GM20000 (cell line): ENCODE measurements around the gene ADCY1.

Experiments used
- DNase-seq: peaks from one replicate; pipeline ENCODE4 v3.0.0; 2012; ENCODE audit warnings: low spot score
- TF ChIP-seq, protein P1 (sequence below): IDR thresholded peaks from 2 replicates; pipeline ENCODE4 v1.5.1; 2012; ENCODE audit warnings: mild to moderate bottlenecking, control low read depth; ENCODE audit errors: extremely low read depth, missing control alignments

Gene ADCY1

DNA sequence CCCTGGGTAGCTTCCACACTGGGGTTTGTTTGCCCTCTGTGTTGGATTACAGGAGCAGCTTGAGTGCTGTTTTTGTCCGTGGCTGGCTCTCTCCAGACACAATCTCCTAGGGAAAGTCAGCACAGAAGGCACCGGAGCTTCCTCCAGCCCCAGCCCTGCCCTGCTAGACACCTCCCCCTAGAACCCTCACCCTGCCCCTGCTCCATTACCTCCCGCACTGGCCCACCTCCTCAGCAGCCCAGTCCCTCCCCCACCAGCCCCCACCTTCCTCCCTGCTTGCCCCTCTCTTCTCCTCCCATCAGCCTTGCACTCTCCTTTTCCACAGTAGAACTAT lies 130.5 kb downstream of the ADCY1 start:
- TF ChIP-seq, protein P1, sequence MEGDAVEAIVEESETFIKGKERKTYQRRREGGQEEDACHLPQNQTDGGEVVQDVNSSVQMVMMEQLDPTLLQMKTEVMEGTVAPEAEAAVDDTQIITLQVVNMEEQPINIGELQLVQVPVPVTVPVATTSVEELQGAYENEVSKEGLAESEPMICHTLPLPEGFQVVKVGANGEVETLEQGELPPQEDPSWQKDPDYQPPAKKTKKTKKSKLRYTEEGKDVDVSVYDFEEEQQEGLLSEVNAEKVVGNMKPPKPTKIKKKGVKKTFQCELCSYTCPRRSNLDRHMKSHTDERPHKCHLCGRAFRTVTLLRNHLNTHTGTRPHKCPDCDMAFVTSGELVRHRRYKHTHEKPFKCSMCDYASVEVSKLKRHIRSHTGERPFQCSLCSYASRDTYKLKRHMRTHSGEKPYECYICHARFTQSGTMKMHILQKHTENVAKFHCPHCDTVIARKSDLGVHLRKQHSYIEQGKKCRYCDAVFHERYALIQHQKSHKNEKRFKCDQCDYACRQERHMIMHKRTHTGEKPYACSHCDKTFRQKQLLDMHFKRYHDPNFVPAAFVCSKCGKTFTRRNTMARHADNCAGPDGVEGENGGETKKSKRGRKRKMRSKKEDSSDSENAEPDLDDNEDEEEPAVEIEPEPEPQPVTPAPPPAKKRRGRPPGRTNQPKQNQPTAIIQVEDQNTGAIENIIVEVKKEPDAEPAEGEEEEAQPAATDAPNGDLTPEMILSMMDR = no peak
- DNase-seq = no peak

- TF ChIP-seq, protein P1 = no peak
- DNase-seq = no peak
Observed at GRCh38 chr7:45708046-45708950, 134.1 kb downstream of the ADCY1 start.

DNA sequence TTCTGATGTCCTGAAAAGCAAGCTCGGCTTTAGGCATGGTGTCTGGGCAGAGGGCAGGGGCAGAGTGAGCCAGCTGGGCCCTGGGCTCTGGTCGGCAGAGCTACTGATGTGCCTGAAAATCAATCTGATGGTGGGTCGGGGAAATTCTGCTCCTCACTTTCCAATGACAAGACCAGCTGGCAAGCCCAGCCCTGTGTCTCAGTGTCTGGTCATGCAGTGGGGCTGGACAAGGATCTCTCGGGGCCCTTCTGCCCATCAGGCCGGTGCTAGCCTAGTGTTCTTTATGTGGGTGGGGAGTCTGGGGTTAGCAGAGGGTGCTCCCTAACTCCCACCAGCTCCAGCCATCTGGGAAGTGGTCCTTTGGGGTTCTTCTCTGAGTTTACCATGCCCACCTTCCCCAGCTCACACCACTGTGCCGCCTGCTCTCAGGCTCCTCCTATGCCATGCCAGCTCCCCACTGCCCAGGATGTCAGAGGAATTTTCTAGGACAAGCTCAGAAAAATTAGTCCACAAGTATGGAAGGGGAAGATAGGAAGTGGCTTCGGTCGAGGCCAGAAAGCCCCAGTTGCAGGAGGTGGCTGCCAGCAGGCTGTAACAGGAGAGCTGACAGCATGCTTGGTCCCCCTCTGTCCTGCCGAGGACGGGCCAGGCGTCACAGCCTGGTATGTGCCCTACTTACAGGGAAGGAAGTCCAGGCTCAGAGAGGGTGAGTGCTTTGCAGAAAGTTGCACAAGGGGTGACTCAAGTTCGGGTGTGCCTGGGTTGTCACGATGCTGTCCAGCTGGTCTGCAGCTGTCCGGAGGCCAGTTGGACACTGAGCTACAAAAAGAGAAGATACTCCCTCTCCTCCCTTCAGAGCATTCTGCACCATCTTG lies 135.2 kb downstream of the ADCY1 start:
- DNase-seq = no peak
- TF ChIP-seq, protein P1 = no peak

GRCh38 chr7:45710271-45711160 lies 136.3 kb downstream of the ADCY1 start:
- DNase-seq = no peak
- TF ChIP-seq, protein P1 = no peak

DNA sequence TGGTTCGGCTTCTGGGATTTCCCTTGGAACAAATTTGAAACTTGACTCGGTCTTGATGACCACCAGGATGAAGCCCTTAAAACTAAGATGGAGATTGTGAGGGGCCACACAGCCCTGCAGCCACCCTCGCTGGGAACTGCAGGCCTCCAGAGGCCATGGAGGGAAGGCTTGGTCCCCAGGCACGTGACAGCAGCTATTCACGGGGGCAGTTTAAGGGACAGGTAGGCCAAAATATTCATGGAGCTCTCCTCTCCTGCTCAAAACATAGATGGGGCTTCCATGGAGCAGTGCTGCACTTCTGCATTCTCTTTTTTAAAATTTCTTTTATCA lies 137.0 kb downstream of the ADCY1 start:
- TF ChIP-seq, protein P1 = no peak
- no peak for DNase-seq

DNA sequence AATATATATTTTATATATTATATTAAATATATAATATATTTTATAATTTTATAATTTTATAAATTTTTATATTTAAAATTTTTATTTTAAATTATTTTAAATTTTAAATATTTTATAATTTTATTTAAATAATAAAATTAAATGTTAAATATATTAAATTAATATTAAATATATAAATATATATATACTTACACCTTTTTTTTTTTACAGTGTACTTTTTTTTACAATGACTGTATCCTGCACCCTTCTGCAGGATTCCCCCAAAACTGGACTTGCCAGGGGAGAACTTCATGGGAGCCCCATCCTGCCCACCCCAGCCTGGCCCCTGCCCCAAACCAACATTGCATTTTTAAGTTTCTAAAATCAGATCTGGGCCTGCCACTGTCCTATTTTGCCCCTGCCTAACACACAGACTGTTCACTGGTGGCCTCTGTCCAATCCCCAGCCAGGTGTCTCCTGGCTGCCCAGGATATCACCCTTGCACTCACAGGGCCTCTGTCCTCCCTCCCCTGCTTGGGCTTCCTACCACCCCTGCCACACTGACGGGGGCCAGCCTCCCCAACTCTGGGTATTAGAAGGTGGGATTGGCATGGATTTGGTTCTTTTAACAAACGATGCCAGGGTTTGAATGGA lies 138.0 kb downstream of the ADCY1 start:
- TF ChIP-seq, protein P1 = no peak

More for the DNA sequence above, 138.0 kb downstream of the ADCY1 start:
- no peak for DNase-seq
